Stimulated activated CD4-positive, alpha-beta T cell treated with anti-CD3 and anti-CD28 coated beads, Interleukin-15, amount 100 ng/mL, for 1 hour (primary cell): ENCODE data around the gene COX19.
"Not testable (repeated sequence)": the region's sequence is repeated elsewhere in the genome, so short reads cannot be mapped to it uniquely, and the experiment has no call there.

ENCODE experiments used
- DNase-seq, 2 donors: peaks; one replicate each; pipeline ENCODE4 v3.0.0-alpha.2; 2020; ENCODE audit warnings: low read depth in 1 of 2, low spot score in 1 of 2

Gene COX19

GRCh38 chr7:962401-963081 lies 12.8 kb downstream of the COX19 start:
- no peak for DNase-seq

DNA sequence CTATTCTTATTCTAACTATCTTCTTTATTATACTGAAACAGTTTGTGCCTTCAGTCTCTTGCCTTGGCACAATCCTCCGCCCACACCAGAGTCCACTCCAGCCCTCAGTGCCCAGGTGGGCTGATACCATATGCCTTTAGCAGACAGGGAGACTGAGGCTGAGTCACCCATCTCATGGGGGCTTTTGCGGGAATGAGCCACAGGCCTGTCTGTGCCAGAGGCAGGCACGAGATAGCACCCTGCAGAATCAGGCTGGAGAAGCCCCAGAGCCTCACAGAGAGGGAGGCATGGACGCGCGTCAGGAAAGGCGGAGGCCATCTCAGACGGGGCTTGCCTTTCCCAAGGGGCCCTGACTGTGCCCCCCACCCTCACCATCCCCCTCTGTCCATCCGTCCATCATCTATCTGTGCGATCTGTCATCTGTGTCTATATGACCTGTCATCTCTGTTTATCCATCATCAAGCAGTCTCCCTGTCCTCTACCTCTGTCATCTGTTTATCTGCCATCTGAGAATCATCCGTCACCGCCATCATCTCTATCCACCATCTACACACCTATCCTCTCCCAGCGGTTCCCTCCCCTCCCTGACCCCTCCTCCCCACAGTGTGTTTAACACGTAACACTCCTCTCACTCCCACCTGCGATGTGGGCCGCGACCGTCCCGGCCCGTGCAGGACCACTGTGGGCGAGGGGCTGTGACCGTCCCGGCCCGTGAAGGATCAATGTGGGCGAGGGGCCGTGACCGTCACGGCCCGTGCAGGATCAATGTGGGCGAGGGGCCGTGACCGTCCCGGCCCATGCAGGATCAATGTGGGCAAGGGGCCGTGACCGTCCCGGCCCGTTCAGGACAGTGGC lies 13.6 kb downstream of the COX19 start:
- no peak for DNase-seq

DNA sequence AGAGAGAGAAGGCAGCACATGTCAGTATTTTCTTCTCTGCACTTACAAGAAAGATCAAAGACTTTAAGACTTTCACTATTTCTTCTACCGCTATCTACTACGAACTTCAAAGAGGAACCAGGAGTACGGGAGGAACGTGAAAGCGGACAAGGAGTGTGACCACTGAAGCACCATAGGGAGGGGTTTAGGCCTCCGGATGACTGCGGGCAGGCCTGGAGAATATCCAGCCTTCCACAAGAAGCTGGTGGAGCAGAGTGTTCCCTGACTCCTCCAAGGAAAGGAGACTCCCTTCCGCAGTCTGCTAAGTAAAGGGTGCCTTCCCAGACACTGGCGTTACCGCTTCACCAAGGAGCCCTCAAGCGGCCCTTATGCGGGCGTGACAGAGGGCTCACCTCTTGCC lies 14.4 kb downstream of the COX19 start:
- not testable (repeated sequence) for DNase-seq

GRCh38 chr7:960269-960871 lies 15.0 kb downstream of the COX19 start:
- DNase-seq = no peak

DNA sequence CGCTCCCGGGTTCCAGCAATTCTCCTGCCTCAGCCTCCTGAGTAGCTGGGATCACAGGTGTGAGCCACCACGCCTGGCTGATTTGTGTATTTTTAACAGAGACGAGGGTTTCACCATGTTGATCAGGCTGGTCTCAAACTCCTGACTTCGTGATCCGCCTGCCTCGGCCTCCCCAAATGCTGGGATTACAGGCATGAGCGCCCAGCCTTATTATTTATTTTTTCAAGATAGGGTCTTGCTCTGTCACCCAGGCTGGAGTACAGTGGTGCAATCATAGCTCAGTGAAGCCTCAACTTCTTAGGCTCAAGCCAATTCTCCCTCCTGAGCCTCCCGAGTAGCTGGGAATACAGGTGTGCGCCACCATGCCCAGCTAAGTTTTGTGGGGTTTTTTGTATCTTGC lies 15.6 kb downstream of the COX19 start:
- DNase-seq = not testable (repeated sequence)

DNA sequence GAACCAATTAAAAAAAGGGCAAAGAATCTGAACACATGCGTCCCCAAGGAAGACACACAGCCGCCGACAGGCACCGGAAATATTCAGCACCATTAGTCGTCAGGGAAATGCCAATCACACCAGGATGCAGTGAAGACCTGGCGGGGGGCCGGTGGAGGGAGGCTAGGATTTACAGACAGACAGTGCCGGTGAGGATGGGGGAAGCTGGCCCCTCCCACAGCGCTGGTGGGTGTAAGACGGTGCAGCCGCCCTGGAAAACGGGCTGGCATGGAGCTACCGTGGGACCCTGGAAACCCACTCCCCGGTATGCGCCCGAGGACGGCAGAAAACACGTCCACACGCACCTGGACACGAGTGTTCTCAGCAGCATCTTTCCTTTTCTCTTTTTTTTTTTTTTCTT lies 16.1 kb downstream of the COX19 start:
- DNase-seq = no peak

DNA sequence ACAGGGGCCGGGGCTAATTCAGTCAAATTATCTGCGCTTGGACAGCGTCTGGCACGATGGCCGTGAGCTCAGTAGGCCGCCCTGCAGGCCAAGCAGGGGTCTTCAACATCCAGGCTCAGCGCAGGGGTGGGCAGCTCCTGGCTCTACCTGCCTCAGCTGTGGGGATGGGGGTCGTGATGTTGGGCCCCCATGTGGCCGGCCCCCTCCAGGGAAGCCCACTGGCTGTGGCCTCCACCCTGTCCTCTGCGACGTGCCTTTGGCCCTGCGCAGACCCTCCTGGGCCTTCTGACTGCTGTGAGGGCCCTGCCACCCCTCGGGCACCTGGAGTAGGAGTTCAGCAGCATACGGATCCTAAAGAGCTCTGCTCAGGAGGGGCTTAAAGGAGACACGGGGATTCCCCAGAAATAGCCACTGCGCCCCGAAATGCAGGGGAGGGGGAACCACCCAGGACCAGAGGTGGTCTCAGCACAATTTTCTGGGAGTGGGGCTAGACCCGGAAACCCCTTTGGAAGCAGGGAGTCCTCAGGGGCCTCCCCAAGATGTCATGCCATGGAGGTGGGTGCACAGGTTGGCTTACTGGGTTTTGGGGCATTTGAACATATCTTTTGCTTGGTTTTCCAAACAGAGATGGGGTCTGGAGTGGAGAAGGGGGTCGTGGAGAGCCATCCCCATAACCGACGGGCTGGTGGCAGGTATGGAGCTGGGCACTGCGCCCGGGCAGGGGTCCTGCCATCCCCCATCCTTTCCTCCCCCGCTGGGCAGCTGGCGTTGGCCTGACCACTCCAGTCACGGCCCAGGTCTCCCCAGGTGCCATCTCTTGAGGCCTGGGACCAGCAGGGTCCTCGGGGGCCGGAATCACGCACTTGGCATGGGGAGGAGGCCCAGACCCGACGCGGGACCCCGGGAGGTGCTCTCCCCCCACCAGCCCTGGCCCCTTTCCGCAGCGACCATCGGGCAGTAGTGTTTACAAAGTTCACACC lies 16.8 kb downstream of the COX19 start:
- DNase-seq = no peak

DNA sequence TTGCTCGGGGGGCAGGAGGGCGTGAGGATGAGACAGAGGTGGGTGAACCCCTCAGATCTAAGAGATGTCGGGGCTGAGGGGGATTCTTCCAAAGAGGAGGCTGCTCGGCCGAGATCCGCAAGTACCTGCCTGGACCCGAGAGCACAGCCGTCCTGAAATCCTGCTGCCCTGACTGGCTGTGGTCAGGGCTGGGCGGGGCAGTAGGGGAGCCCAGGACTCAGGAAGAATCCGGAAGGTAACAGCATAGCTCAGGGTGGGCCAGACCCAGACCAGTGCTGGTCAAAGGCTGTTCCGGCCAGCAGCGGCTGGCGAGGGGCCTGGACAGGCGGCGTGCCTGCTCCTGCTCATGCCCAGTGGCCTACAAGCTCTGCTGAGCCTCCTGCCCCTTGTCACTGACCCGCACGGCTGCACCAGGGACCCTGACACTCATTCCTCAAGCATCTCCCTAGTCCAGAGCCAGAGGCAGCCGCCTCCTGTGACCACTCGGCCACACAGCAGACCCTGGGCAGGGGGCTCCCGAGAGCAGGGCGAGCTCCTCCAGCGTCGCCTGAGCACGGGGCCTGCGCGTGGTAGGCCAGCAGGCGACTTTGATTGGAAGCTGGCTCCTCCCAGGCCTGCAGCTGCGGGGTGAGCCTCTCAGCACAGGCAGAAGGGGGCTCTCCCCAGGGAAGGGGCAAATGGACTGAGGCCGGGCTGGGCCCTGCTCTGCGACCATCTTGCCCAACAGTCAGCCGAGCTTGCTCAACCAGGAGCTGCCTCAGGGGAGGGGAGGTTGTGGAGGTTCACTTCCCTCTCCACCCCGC lies 17.7 kb downstream of the COX19 start:
- DNase-seq = no peak

DNA sequence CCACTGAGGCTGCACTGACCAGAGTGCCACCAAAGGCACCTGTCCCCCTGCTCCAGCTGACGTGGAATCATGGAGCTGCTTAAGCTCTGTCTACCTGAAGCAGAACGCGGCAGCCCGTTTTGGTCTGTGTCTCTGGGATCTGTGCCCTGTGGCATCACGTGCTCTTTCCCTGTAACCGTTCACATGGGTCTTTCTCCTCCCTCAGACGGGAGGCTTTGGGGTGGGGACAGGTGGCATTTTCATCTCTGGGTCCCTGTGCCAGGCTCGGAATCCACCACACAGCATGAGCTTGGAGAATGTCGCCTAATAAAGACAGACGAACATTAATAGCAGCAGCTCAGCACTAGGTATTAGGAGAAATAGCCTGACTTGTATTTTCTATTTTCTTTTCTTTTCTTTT lies 19.3 kb downstream of the COX19 start:
- no peak for DNase-seq

DNA sequence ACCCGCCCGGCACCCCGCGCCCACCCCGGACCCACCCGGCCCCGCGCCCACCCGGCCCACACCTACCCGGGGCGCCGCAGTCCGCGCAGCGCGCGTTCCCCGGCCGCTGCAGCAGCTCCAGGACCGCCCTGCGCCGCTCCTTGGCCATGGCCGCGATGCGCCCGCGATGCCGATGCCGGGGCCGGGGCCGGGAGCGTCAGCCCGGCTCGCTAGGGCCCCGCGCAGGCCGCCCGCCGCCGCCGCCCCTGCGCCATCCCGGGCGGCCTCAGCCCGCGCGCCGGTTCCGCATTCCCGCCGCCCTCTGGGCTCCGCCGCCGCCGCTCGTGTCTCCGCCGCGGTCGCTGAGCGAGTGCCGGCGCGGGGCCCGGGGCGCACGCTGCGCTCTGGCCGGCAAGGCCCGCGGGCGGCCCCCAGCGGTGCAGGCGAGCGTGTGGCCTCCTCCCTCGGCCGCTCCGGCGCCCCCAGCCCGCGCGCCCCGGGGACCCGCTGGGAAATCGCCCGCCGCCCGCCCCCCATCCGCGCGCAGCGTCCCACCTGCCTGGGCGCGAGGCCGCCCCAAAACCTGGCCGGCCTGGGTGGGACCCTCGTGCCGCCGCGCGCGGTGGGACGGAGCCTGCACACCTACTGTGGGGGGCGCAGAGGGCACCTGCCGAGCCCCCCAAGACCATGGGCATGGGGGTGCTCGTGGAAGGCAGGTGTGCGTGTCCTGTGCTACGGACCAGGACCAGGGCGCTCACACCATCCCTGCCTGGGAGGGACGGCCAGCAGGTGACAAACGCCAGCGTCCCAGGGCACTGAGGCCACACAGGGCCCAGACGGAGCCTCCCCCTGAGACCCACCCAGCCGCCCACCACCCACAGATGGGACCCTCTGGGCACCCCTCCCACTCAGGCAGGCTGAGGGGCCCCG lies 20.8 kb downstream of the COX19 start, which contains the start of gene ADAP1:
TSS of gene ADAP1 (minus strand) at position 351 of the 909 bp plus-strand sequence. CDS start at position 148, 203 bp downstream.
- DNase-seq = peak in 1 of 2 donors; percentile 49

DNA sequence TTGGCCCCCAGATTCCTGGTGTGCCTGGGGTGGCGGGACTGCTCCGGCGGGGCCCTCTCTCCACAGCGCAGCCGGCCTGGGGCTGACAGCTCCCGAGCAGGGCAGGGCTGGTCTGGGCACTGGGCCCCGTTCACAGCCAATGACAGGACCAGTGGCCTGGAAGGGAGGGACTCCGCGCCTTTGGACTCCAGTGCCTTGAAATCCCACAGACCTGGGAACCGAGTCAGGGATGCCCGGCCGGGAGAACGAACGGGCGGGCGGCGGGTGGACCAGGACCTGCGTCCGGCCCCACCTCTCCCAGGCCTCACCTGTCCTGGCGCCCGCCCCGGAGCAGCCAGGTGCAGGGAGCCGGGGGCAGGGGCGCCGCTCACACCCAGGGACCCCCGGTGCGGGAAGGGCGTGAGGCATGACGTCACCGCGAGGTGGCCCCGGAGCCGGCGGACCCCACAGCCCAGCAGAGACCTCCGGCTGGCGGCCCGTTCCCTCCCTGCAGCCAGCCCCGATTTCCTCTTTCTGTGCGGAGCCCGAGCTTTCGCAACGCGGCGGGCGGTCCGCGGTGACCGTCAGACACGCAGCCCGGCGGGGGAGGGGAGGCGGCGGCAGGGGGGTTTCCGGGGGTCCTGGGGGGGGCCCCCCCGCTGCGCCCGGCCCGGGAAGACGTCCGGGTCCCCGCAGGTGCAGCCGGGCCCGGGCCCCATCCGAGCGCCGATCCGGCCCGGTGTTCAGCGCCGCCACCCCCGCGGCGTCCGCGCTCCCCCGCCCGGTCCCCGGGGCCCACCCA lies 21.6 kb downstream of the COX19 start:
- DNase-seq = no peak

GRCh38 chr7:952548-953441 lies 22.6 kb downstream of the COX19 start:
- no peak for DNase-seq

- no peak for DNase-seq
Observed at GRCh38 chr7:951881-952547, 23.3 kb downstream of the COX19 start.

- DNase-seq = no peak
Observed at GRCh38 chr7:949021-949934, 26.1 kb downstream of the COX19 start.

GRCh38 chr7:947391-948210 lies 27.7 kb downstream of the COX19 start:
- DNase-seq = no peak
